Measurements from ENCODE around the gene FAT1.
"Not testable (repeated sequence)": the region's sequence is repeated elsewhere in the genome, so short reads cannot be mapped to it uniquely, and the experiment has no call there.

Gene FAT1

GRCh38 chr4:186762865-186763264 is 39.2 kb upstream of the FAT1 start:
- Histone ChIP-seq H3K36me3 (replicated peaks in 1 of 2; ENCODE audit: control insufficient read depth in 2 of 2, insufficient read depth in 2 of 2, low read length in 2 of 2) (no peaks in the 10 kb centered on the region), H3K23ac (ENCODE audit: low read depth, low read length, poor library complexity) (no peak overlapping the region), H2AFZ (ENCODE audit: low read length) (no peak overlapping the region), H2BK15ac (ENCODE audit: low read length) (no peak overlapping the region), H3K4me1 (ENCODE audit: control insufficient read depth in 2 of 2, insufficient read depth in 1 of 2, low read depth in 1 of 2, low read length in 2 of 2) (peaks cover 6 to 10% of the 10 kb centered on the region in 2 donors), H3K18ac (ENCODE audit: low read length) (no peak overlapping the region), H3K4me2 (ENCODE audit: insufficient read depth, low read length, poor library complexity, severe bottlenecking) (no peak overlapping the region), H3K4me3 (ENCODE audit: low read length in 2 of 2) (no peak overlapping the region), H2AK5ac (ENCODE audit: low read depth, low read length) (no peak overlapping the region), H2BK5ac (ENCODE audit: low read length) (no peak overlapping the region), H4K8ac (ENCODE audit: low read depth, low read length) (no peak overlapping the region), H2BK120ac (ENCODE audit: low read depth, low read length) (no peak overlapping the region), H3K4ac (ENCODE audit: low read length) (no peak overlapping the region), H3K14ac (ENCODE audit: low read length) (no peak overlapping the region), H2BK12ac (ENCODE audit: low read length) (no peak overlapping the region), H3K9ac (ENCODE audit: low read depth, low read length, poor library complexity) (no peak overlapping the region), H3K9me3 (replicated peaks in 1 of 2; ENCODE audit: control insufficient read depth in 2 of 2, insufficient read depth in 1 of 2, low read depth in 1 of 2, low read length in 2 of 2) (no peaks in the 10 kb centered on the region), H3K27me3 (ENCODE audit: control insufficient read depth in 3 of 3, insufficient read depth in 3 of 3, low read depth in 1 of 3, low read length in 3 of 3) (no peaks in the 10 kb centered on the region), H4K91ac (ENCODE audit: low read depth, low read length, poor library complexity) (no peak overlapping the region), H3K79me1 (ENCODE audit: low read depth, low read length) (no peaks in the 10 kb centered on the region), H3K27ac (replicated peaks; ENCODE audit: low read length) (no peak overlapping the region)
- WGBS, 2 donors (ENCODE audit: extremely low coverage in 2 of 2, insufficient read length in 2 of 2, insufficient replicate concordance in 1 of 2) = no CpG with 5 or more reads among the region's 4 CpGs
- DNase-seq (ENCODE audit: low spot score) = no peak

- no peak overlapping the region for H2AFZ ChIP-seq (ENCODE audit: low read length)
- no peaks in the 10 kb centered on the region for H3K36me3 ChIP-seq (replicated peaks in 1 of 2; ENCODE audit: control insufficient read depth in 2 of 2, insufficient read depth in 2 of 2, low read length in 2 of 2)
- H3K9ac ChIP-seq (ENCODE audit: low read depth, low read length, poor library complexity) = no peak overlapping the region
- no peak overlapping the region for H3K4me2 ChIP-seq (ENCODE audit: insufficient read depth, low read length, poor library complexity, severe bottlenecking)
- DNase-seq (ENCODE audit: low spot score) = no peak
- peaks cover 6 to 10% of the 10 kb centered on the region in 2 donors for H3K4me1 ChIP-seq (ENCODE audit: control insufficient read depth in 2 of 2, insufficient read depth in 1 of 2, low read depth in 1 of 2, low read length in 2 of 2)
- H3K4ac ChIP-seq (ENCODE audit: low read length) = no peak overlapping the region
- H3K27ac ChIP-seq (replicated peaks; ENCODE audit: low read length) = no peak overlapping the region
- no peak overlapping the region for H3K14ac ChIP-seq (ENCODE audit: low read length)
- no peak overlapping the region for H2BK15ac ChIP-seq (ENCODE audit: low read length)
- no peaks in the 10 kb centered on the region for H3K79me1 ChIP-seq (ENCODE audit: low read depth, low read length)
- H2BK120ac ChIP-seq (ENCODE audit: low read depth, low read length) = no peak overlapping the region
- H4K8ac ChIP-seq (ENCODE audit: low read depth, low read length) = no peak overlapping the region
- H3K18ac ChIP-seq (ENCODE audit: low read length) = no peak overlapping the region
- H3K9me3 ChIP-seq (replicated peaks in 1 of 2; ENCODE audit: control insufficient read depth in 2 of 2, insufficient read depth in 1 of 2, low read depth in 1 of 2, low read length in 2 of 2) = no peaks in the 10 kb centered on the region
- H3K4me3 ChIP-seq (ENCODE audit: low read length in 2 of 2) = no peak overlapping the region
- no CpG with 5 or more reads among the region's 2 CpGs for WGBS, 2 donors (ENCODE audit: extremely low coverage in 2 of 2, insufficient read length in 2 of 2, insufficient replicate concordance in 1 of 2)
- H2BK5ac ChIP-seq (ENCODE audit: low read length) = no peak overlapping the region
- no peak overlapping the region for H2AK5ac ChIP-seq (ENCODE audit: low read depth, low read length)
- no peak overlapping the region for H3K23ac ChIP-seq (ENCODE audit: low read depth, low read length, poor library complexity)
- no peak overlapping the region for H2BK12ac ChIP-seq (ENCODE audit: low read length)
- no peak overlapping the region for H4K91ac ChIP-seq (ENCODE audit: low read depth, low read length, poor library complexity)
- H3K27me3 ChIP-seq (ENCODE audit: control insufficient read depth in 3 of 3, insufficient read depth in 3 of 3, low read depth in 1 of 3, low read length in 3 of 3) = no peaks in the 10 kb centered on the region
Measured at GRCh38 chr4:186762361-186762760, 38.7 kb upstream of the FAT1 start.

GRCh38 chr4:186761956-186762355 is 38.3 kb upstream of the FAT1 start:
- H3K4me2 ChIP-seq (ENCODE audit: insufficient read depth, low read length, poor library complexity, severe bottlenecking); H2BK12ac ChIP-seq (ENCODE audit: low read length); H2BK120ac ChIP-seq (ENCODE audit: low read depth, low read length); H4K8ac ChIP-seq (ENCODE audit: low read depth, low read length); H3K4me3 ChIP-seq (ENCODE audit: low read length in 2 of 2); H3K36me3 ChIP-seq (replicated peaks in 1 of 2; ENCODE audit: control insufficient read depth in 2 of 2, insufficient read depth in 2 of 2, low read length in 2 of 2); H3K27ac ChIP-seq (replicated peaks; ENCODE audit: low read length); H2BK5ac ChIP-seq (ENCODE audit: low read length); H2BK15ac ChIP-seq (ENCODE audit: low read length); H2AK5ac ChIP-seq (ENCODE audit: low read depth, low read length); H3K14ac ChIP-seq (ENCODE audit: low read length); H3K27me3 ChIP-seq (ENCODE audit: control insufficient read depth in 3 of 3, insufficient read depth in 3 of 3, low read depth in 1 of 3, low read length in 3 of 3); H3K79me1 ChIP-seq (ENCODE audit: low read depth, low read length); DNase-seq (ENCODE audit: low spot score); H3K9ac ChIP-seq (ENCODE audit: low read depth, low read length, poor library complexity); H2AFZ ChIP-seq (ENCODE audit: low read length); H4K91ac ChIP-seq (ENCODE audit: low read depth, low read length, poor library complexity); H3K9me3 ChIP-seq (replicated peaks in 1 of 2; ENCODE audit: control insufficient read depth in 2 of 2, insufficient read depth in 1 of 2, low read depth in 1 of 2, low read length in 2 of 2); H3K23ac ChIP-seq (ENCODE audit: low read depth, low read length, poor library complexity); H3K4ac ChIP-seq (ENCODE audit: low read length); H3K18ac ChIP-seq (ENCODE audit: low read length): not testable (repeated sequence)
- peaks cover 6 to 10% of the 10 kb centered on the region in 2 donors for H3K4me1 ChIP-seq (ENCODE audit: control insufficient read depth in 2 of 2, insufficient read depth in 1 of 2, low read depth in 1 of 2, low read length in 2 of 2)
- no CpG with 5 or more reads among the region's 2 CpGs for WGBS, 2 donors (ENCODE audit: extremely low coverage in 2 of 2, insufficient read length in 2 of 2, insufficient replicate concordance in 1 of 2)

GRCh38 chr4:186761393-186761792 is 37.7 kb upstream of the FAT1 start:
- Histone ChIP-seq H4K8ac (ENCODE audit: low read depth, low read length) (no peak overlapping the region), H3K27me3 (ENCODE audit: control insufficient read depth in 3 of 3, insufficient read depth in 3 of 3, low read depth in 1 of 3, low read length in 3 of 3) (no peaks in the 10 kb centered on the region), H2BK120ac (ENCODE audit: low read depth, low read length) (no peak overlapping the region), H3K18ac (ENCODE audit: low read length) (no peak overlapping the region), H3K4me1 (ENCODE audit: control insufficient read depth in 2 of 2, insufficient read depth in 1 of 2, low read depth in 1 of 2, low read length in 2 of 2) (peaks cover 6 to 10% of the 10 kb centered on the region in 2 donors), H3K14ac (ENCODE audit: low read length) (no peak overlapping the region), H3K23ac (ENCODE audit: low read depth, low read length, poor library complexity) (no peak overlapping the region), H2BK12ac (ENCODE audit: low read length) (no peak overlapping the region), H2AK5ac (ENCODE audit: low read depth, low read length) (no peak overlapping the region), H3K9me3 (replicated peaks in 1 of 2; ENCODE audit: control insufficient read depth in 2 of 2, insufficient read depth in 1 of 2, low read depth in 1 of 2, low read length in 2 of 2) (no peaks in the 10 kb centered on the region), H2BK15ac (ENCODE audit: low read length) (no peak overlapping the region), H3K79me1 (ENCODE audit: low read depth, low read length) (no peaks in the 10 kb centered on the region), H3K27ac (replicated peaks; ENCODE audit: low read length) (no peak overlapping the region), H3K4me3 (ENCODE audit: low read length in 2 of 2) (no peak overlapping the region), H3K4me2 (ENCODE audit: insufficient read depth, low read length, poor library complexity, severe bottlenecking) (no peak overlapping the region), H2AFZ (ENCODE audit: low read length) (no peak overlapping the region), H4K91ac (ENCODE audit: low read depth, low read length, poor library complexity) (no peak overlapping the region), H3K9ac (ENCODE audit: low read depth, low read length, poor library complexity) (no peak overlapping the region), H2BK5ac (ENCODE audit: low read length) (no peak overlapping the region), H3K36me3 (replicated peaks in 1 of 2; ENCODE audit: control insufficient read depth in 2 of 2, insufficient read depth in 2 of 2, low read length in 2 of 2) (no peaks in the 10 kb centered on the region), H3K4ac (ENCODE audit: low read length) (no peak overlapping the region)
- WGBS, 2 donors (ENCODE audit: extremely low coverage in 2 of 2, insufficient read length in 2 of 2, insufficient replicate concordance in 1 of 2) = no CpG with 5 or more reads among the region's 3 CpGs
- no peak for DNase-seq (ENCODE audit: low spot score)
